Prostate gland (tissue), 2 donors: ENCODE data around the gene OPN4. TPM values are rescaled to one million over a fixed set of nuclear protein-coding genes. Genes with fewer than 3 reads are reported as not detected.

Source experiments
- DNase-seq: peaks from one replicate; pipeline ENCODE4 v3.0.0-alpha.2; 2019; ENCODE audit warnings: low spot score
- H3K27ac ChIP-seq, 2 donors: fragments of 200-600 bp; sonication (generic); 2 replicates each; pipeline ENCODE4 v1.5.1; 2017 to 2019
- H3K27me3 ChIP-seq: fragments of 200-600 bp; sonication (generic); replicated peaks from 2 replicates; pipeline ENCODE4 v1.5.1; 2019; ENCODE audit not compliant: insufficient read depth
- H3K36me3 ChIP-seq, 2 donors: fragments of 200-600 bp; sonication (generic); 1 replicate in 1 of 2; 2 replicates in 1 of 2; pipeline versions ENCODE4 v1.5.1 to v1.8.1; 2017 to 2019
- H3K4me1 ChIP-seq: fragments of 200-600 bp; sonication (generic); replicated peaks from 2 replicates; pipeline ENCODE4 v1.5.1; 2019
- H3K4me3 ChIP-seq, 2 donors: fragments of 200-600 bp; sonication (generic); 2 replicates each; pipeline ENCODE4 v1.5.1; 2017 to 2019
- H3K9me3 ChIP-seq: fragments of 200-600 bp; sonication (generic); 2 replicates; pipeline ENCODE4 v1.5.1; 2017
- POLR2A ChIP-seq: fragments of 450-650 bp; IDR thresholded peaks from one replicate; pipeline ENCODE4 v1.6.1; 2016; ENCODE audit warnings: antibody characterized with exemption, mild to moderate bottlenecking
- POLR2AphosphoS5 ChIP-seq: sonication (generic); formaldehyde crosslinking; IDR thresholded peaks from one replicate; pipeline ENCODE4 v1.6.1; 2017; ENCODE audit warnings: antibody characterized with exemption
- WGBS: methylation state at CpG from one replicate; pipeline ENCODE4 v1.1.5; 2018; 5-methylcytosine and 5-hydroxymethylcytosine counted together
- intact Hi-C: fragments of 100-400 bp; cut with DNase I; formaldehyde crosslinking; loops from one replicate; pipeline ENCODE4 v1.14.2; 2022
- total RNA-seq, 2 donors: library from RNA; depleted of rRNA; stranded (reverse); fragments of >200 nt; gene quantifications; one replicate each; pipeline ENCODE4 v1.1.0, GENCODE V29; 2016
- TF ChIP-seq, protein P1 (sequence below), 4 experiments: fragments of 200-600 bp in 2 of 4; fragments of 450-650 bp in 2 of 4; sonication (generic) in 2 of 4; IDR thresholded peaks; 1 replicate in 3 of 4; 2 replicates in 1 of 4; pipeline ENCODE4 v1.5.1; 2016 to 2019; ENCODE audit warnings: antibody characterized with exemption in 4 of 4, mild to moderate bottlenecking in 2 of 4, moderate library complexity in 2 of 4

The OPN4 gene
- total RNA-seq, 2 donors from 2014 or later: not detected

DNA sequence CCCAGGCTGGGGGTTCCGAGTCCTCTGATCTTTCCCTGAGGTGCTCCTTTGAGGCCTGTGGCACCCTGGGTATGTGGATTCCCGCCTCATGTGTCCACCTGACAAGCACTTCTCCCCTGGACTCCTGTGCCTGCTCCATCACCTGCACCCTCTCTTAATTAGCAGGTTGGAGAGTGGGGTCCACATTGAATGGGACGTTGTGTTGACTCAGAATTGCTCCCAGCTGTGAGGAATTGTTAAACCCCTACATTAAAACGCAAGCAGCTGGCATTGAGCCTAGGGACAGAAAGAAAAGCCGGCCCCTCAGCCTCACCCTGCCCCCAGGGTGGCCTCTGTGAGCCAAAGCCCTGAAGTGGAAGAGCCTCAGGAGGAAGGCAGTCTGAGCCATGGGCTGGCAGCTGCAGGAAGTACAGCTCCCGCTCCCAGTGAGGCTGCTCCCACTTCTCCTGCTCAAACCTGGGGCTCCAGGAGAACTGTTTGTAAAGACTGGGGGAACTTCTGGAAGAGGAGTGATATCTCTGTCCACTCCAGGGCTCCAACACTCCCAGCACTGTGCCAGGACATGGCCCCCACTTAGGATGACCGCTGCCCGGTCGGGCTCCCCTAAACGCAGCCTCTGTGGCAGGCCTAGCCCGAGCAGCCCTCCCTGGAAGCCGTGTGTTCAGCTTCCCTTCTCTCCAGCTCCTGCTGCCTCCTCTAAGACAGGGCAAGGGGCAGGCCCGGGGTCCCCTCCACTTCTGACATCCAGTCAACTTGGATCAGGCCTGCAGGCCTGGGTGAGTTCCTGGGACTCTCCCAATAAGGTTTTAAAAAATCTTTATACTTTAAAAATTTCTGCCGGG is 1.8 kb upstream of the OPN4 start:
- no peak for TF ChIP-seq POLR2A
- no peak for TF ChIP-seq POLR2AphosphoS5
- TF ChIP-seq, protein P1, sequence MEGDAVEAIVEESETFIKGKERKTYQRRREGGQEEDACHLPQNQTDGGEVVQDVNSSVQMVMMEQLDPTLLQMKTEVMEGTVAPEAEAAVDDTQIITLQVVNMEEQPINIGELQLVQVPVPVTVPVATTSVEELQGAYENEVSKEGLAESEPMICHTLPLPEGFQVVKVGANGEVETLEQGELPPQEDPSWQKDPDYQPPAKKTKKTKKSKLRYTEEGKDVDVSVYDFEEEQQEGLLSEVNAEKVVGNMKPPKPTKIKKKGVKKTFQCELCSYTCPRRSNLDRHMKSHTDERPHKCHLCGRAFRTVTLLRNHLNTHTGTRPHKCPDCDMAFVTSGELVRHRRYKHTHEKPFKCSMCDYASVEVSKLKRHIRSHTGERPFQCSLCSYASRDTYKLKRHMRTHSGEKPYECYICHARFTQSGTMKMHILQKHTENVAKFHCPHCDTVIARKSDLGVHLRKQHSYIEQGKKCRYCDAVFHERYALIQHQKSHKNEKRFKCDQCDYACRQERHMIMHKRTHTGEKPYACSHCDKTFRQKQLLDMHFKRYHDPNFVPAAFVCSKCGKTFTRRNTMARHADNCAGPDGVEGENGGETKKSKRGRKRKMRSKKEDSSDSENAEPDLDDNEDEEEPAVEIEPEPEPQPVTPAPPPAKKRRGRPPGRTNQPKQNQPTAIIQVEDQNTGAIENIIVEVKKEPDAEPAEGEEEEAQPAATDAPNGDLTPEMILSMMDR (IDR thresholded peaks at IDR 0.05): no peak
- H3K27me3 ChIP-seq: no peaks in the 10 kb centered on the region
- no peak overlapping the region for H3K27ac ChIP-seq
- 76% methylated on average over 14 of the region's 14 CpGs for WGBS
- H3K4me3 ChIP-seq: no peak overlapping the region
- intact Hi-C loops: no loop called here
- H3K9me3 ChIP-seq: no peaks in the 10 kb centered on the region
- H3K36me3 ChIP-seq: no peaks in the 10 kb centered on the region
- H3K4me1 ChIP-seq: peaks cover 7% of the 10 kb centered on the region
- DNase-seq: no peak

DNA sequence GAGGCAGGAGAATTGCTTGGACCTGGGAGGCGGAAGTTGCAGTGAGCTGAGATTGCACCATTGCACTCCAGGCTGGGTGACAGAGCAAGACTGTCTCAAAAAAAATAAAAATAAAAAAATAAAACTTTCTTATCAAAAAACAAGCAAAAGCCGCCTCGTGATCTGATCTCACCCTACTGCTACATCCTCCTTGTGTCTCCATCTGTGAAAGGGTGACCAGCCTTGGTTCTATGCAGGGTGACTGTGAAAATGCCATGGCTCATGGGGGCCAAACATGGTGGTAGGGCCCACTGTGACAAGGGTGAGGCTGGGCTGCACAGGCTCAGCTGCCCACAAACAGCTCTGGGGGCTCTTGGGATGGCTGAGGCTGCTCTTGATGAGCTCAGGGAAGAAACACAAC is 968 bp upstream of the OPN4 start:
- 100% methylated on average over 3 of the region's 3 CpGs for WGBS
- no peak for DNase-seq
- H3K27ac ChIP-seq: no peak overlapping the region
- H3K9me3 ChIP-seq: no peaks in the 10 kb centered on the region
- peaks cover 7% of the 10 kb centered on the region for H3K4me1 ChIP-seq
- no peak overlapping the region for H3K4me3 ChIP-seq
- H3K36me3 ChIP-seq: no peaks in the 10 kb centered on the region
- TF ChIP-seq POLR2AphosphoS5 (no peak), POLR2A (no peak)
- TF ChIP-seq, protein P1 (IDR thresholded peaks at IDR 0.05): no peak
- intact Hi-C loops: no loop called here
- no peaks in the 10 kb centered on the region for H3K27me3 ChIP-seq

DNA sequence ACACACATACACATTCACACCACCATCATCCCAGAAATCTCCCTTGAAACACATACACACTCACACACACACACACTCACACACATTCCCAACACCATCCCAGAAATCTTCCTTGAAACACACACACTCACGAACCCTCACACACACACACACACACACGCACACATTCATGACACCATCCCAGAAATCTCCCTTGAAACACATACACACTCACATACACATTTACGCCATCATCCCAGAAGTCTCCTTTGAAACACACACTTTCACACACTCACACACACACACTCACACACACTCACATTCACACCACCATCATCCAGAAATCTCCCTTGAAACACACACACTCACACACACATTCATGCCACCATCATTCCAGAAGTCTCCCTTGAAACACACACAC is 360 bp upstream of the OPN4 start:
- DNase-seq: no peak
- intact Hi-C loops: no loop called here
- Histone ChIP-seq H3K4me1 (peaks cover 7% of the 10 kb centered on the region), H3K4me3 (no peak overlapping the region), H3K27me3 (no peaks in the 10 kb centered on the region), H3K9me3 (no peaks in the 10 kb centered on the region), H3K36me3 (no peaks in the 10 kb centered on the region), H3K27ac (no peak overlapping the region)
- TF ChIP-seq, protein P1 (IDR thresholded peaks at IDR 0.05): no peak
- no peak for TF ChIP-seq POLR2AphosphoS5
- no peak for TF ChIP-seq POLR2A
- WGBS: 94% methylated on average over 3 of the region's 3 CpGs

DNA sequence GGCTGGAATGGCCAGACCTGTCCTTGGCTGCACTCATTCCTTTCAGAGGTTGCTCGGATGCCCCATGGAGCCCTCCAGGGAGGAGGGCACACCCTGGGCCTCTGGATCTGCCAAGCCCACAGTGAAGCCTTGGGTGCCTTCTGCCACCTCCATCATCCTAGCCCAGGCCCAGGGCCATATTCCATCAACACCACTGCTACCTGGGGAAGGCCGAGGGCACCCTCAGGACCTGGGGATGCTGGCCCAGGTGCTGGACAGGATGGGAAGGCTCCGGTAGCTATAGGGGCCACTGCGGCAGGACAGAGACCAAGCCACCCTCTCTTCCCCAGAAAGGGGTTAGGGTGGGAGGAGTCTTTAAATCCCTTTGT is 810 bp downstream of the OPN4 start:
- H3K27ac ChIP-seq: no peak overlapping the region
- 97% methylated on average over 3 of the region's 4 CpGs for WGBS
- no peaks in the 10 kb centered on the region for H3K9me3 ChIP-seq
- intact Hi-C loops: no loop called here
- DNase-seq: no peak
- no peaks in the 10 kb centered on the region for H3K36me3 ChIP-seq
- no peaks in the 10 kb centered on the region for H3K27me3 ChIP-seq
- no peaks in the 10 kb centered on the region for H3K4me1 ChIP-seq
- TF ChIP-seq POLR2AphosphoS5 (no peak), POLR2A (no peak)
- TF ChIP-seq, protein P1 (IDR thresholded peaks at IDR 0.05): no peak
- H3K4me3 ChIP-seq: no peak overlapping the region

DNA sequence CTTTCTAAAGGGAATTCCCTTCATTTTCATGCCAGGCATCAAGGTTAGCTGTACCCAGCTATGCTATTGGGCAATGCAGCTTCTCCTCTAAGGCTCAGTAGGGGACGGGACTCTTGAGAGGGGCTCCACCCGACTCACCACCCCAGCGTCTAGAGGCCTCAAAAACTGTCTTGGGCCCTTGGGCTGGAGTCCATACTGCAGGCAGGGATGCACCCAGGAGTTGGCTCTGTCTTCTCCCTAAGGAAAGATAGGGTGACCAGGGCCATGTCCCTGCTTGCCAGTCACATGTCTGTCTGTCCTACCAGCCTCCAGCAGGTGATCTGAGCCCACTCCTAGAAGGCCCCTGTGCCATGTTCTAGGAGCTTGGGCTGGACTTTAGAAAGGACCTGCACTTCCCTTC is 1.2 kb downstream of the OPN4 start:
- no peaks in the 10 kb centered on the region for H3K4me1 ChIP-seq
- H3K36me3 ChIP-seq: no peaks in the 10 kb centered on the region
- TF ChIP-seq POLR2A (no peak), POLR2AphosphoS5 (no peak)
- TF ChIP-seq, protein P1 (IDR thresholded peaks at IDR 0.05): no peak
- no peak overlapping the region for H3K27ac ChIP-seq
- intact Hi-C loops: no loop called here
- no peaks in the 10 kb centered on the region for H3K9me3 ChIP-seq
- no peak overlapping the region for H3K4me3 ChIP-seq
- DNase-seq: no peak
- 86% methylated on average over 3 of the region's 3 CpGs for WGBS
- no peaks in the 10 kb centered on the region for H3K27me3 ChIP-seq
